ENCODE measurements around the gene CEP104.
A peak's percentile ranks its signal among the peaks of the same experiment; 100 is the strongest.

GRCh38 chr1:3886106-3886670 lies 29.2 kb upstream of the CEP104 start:
- TF ChIP-seq CTCF (IDR thresholded peaks at IDR 0.05; ENCODE audit: insufficient read depth, low read length) (no peak), POLR2AphosphoS5 (IDR thresholded peaks at IDR 0.05; ENCODE audit: low read depth) (0 out of 2 replicates have a peak, but pooled peaks have one; percentile 15), SPI1 (IDR thresholded peaks at IDR 0.05; ENCODE audit: borderline replicate concordance, low read depth) (no peak)

Measured in HL-60 (cell line).